NCI-H2029 (cell line): ENCODE measurements around the gene SIRPG.
"Not testable (repeated sequence)": the region's sequence is repeated elsewhere in the genome, so short reads cannot be mapped to it uniquely, and the experiment has no call there.

Experiments
- DNase-seq: peaks from one replicate; lab custom pipeline; 2025; lab: John Stamatoyannopoulos, UW

Gene SIRPG

DNA sequence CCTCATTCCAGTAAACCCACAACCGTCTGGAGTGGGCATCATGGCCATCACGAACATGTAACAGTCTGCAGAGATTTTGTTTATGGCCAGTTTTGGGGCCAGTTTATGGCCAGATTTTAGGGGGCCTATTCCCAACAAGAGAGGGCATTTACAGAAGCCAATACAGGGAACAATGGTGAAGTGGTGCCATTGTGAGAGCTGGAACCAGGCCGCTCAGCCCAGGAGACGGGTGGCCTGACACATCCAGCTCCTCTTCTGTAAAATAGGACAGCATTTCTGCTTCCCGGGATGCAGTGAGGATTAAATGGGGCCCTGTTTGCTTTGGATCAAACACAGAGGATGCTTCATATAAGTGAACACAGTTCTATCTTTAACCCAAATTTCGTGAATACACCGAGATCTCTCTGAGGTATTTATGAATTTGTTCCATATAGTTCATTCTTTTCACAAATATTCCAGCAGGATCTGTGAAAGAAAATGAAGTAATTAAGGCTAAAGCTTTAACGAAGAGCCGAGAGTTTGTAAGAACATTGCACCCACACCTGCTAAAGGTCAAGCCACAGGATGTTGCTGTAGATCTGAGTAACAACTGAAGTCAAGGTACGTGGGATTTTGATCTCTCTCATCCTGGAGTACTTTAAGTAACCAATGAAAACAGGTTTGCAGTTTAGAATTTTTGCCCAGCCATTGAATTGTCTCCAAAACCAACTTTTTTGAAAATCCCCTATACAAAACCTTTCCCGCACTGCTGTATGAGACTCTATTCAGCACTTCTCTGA lies 14.5 kb upstream of the SIRPG start:
- no peak for DNase-seq

DNA sequence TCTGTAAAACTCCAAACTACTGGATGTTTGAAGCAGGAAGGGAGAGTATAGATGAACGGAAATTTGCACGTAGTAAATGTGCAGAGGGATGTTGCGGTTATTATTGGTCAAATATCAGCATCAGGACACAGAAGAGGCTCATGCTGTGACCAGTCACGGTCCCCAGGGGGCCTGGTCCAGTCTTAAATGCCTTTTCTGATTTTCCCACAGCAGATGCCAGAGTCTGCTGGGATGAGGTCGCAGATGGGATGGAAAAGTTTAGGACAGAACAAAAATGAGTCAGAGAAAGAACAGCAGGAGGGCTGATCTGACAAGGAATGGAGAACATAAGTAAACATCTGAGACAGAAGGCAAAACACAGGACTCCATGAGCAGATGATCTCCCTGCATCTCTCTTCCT lies 11.7 kb upstream of the SIRPG start:
- DNase-seq = no peak

DNA sequence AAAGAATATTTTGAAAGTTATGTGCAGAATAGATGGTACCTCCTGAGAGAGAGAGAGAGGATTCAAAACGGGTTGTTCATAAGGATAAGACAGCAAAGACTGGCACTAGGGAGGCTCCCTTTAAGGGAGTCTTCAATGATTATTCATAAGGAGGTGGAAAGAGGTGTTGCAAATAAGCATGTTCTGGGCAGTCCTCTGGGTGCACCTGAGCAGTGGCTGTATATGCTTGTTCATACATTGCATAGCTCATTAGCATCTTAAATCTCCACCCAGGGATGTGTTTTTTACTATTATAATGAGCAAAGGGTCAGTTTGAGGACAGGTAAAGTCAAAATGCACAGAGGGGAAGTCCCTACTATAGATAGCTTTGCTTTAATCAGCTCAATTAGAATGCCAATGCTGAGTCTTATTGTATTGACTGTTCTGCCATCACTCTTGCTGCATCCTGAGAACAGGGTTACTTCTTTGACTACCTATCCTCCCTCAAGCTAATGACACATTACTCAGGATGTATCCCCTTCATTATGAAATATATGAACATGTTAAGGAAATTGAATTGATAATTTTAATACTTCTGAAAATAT lies 10.0 kb upstream of the SIRPG start:
- DNase-seq = no peak

DNA sequence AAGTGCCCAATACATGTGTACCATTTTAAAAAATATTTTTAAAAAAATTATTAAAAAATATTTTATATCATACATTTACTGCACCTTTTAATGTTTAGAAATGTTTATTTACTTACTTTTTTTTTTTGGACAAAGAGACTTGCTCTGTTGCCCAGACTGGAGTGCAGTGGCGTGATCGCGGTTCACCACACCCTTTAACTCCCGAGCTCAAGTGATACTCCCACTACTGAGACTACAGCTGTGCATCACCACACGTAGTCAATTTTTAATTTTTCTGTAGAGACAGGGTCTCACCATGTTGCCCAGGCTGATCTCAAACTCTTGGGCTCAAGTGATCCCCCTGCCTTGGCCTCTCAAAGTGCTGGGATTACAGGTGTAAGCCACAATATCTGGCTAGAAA lies 9.2 kb upstream of the SIRPG start:
- DNase-seq = no peak

DNA sequence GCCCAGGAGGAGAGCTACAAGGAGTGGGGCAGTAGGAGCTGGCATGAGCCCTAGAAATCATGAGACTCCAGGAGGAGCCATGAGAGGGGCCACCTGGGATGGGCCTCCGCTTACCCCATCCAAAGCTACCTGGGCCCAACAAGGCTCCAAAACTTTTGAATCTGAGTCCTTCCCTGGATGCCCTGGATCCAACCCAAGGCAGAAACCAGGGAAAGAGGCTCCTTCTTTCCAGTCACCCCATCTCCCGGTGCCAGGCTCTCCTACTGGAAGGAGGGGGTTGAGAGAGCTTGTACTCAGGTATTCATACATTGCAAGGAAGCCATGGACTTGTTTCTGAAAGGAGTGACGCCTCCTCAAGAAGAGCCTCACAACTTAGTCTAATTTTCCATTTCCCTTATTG lies 7.8 kb upstream of the SIRPG start:
- DNase-seq = no peak

DNA sequence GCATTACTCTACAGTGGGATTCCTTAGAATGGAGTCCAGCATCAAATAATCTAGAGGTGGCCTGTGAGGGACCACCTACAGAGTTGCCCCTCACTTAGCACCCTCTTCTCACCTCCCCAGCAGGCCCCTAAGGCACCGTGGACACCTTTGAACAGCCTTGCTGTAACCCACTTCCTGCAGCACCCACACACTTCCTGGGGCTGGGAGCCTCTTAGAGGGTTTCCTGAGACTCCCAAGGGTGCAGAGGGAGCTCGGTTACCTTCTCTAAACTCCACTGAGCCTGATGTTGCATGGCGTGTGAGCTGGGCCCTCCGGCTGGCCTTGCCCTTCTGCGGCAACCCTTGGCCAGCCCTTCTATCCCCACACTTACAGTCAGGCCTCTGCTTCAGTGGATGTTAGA lies 7.3 kb upstream of the SIRPG start:
- DNase-seq = no peak

DNA sequence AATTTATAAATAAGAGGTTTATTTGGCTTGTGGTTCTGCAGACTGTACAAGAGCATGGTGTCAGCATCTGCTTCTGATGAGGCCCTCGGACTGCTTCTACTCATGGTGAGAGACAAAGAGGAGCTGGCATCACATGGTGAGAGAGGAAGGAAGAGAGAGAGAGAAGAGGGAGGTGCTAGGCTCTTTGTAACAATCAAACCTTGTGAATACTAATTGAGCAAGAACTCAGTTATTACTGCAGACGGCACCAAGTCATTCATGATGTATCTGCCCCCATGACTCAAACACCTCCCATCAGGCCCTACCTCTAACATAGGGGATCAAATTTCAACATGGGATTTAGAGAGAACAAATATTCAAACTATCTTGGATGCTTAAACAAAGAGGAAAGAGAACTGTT lies 6.3 kb upstream of the SIRPG start:
- DNase-seq = no peak

DNA sequence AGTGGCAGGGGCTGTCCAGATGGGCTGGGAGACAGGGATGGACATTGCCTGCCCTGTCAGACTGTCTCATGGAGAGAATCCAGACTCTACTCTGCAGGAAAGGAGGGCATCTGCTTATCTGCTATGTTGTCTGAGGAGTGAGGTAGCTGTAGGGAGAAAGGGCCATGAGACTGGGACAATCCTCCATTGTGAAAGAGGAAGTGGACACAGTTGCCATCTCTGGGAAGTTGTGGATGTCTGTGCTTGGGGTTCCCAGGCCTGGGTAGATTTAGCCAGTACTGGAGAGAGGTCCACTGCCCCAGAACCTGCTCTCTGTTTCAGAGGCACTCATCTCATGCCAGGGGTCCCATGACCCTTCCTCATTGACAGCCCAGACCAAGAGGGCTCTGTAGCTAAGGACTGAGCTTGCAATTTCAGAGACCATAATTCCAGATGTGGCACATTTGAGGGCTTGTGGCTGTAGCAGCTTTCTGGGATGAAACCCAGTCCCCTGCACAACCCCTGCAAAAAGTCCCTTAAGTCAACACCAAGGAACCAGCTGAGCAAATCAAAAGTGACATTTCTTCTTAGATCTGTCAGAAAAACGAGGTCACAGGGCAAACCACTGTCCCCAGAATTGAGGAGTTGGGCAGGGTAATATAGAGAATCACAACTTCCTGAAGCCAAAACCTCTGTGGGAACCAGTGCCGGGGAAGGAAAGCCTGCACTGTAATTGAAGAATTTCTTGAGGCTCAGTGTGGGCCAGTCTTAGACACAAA lies 4.1 kb upstream of the SIRPG start:
- no peak for DNase-seq

DNA sequence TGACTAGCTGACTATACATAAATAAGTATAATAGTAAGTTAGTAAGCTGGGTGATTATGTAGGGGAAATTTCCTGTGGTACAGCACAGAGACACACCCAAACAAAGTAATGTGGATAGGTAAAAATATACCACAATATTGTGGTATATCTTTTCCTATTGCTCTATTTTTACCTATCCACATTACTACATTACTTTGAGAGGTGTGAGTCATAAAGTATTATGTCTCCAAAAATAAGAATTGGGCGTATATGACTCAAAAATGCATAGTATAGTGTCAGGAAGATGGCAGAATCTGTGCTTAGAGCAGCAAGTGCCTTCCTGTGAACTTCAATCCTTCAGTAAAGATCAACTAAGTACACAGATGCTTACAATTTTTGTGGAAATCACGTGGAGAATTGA lies 2.7 kb upstream of the SIRPG start:
- no peak for DNase-seq

DNA sequence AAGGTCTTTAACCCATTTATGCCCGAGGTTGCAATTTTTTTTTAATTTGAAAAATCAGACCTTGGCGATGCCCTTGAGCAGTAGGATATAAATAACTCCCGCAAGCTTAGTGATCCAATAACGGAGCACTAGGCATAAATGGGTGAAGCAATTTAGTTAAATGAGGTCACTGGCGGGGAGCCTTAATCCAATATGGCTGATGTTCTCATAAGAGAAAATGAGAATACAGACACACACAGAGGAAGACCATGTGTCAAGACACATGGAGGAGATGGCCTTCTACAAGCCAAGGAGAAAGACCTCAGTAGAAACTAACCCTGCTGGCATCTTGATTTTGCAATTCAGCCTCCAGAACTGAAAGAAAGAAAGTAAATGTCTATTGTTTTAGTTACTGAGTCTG lies 735 bp downstream of the SIRPG start:
- no peak for DNase-seq

DNA sequence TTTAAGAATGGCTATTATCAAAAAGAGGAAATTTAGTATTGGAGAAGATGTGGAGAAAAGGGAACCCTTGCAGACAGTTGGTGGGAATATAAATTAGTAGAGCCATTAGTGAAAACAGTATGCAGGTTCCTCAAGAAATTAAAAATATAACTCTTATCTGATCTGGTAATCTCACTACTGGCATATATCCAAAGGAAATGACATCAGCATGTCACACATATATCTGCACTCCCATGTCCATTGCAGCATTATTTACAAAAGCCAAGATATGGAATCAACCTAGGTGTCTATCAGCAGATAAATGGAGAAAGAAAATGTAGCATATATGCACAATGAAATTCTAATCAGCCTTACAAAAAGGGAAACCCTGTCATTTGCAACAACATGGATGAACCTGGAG lies 2.6 kb downstream of the SIRPG start:
- DNase-seq = no peak

DNA sequence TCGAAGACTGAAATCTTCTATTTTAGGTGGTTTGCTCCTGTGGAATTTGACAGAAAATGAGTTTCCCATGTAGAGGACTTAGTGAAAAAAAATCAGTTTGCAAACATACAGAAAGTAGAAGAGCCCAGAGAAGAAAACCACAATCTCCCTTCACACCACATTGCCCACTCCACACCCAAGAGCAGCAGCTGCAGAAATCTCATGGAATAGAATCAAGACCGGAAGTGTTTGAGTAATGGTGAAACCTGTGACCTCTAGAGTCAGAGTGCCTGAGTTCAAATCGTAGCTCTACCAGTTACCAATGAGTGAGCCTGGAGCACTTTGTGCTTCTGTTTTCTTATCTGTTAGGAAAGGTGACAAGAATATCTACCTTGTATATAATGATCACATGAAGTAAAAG lies 4.6 kb downstream of the SIRPG start:
- DNase-seq = no peak

DNA sequence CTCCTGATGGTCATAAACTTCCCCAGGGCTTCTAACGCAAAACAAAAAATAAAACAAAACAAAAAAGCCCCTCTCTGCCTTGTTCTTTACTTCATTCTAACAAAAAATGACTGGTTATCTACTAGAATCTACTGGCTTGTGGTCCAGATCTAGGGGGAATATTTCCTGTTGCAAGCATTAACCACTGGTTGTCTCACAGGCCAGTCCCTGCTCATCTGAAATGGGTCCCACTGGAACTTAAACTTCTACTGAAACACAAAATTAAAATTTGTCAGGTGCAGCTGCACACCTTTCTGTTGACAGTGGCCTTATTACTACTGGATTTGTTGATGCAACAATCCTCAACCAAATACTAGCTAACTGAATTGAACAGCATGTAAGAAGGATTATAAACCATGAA lies 5.5 kb downstream of the SIRPG start:
- no peak for DNase-seq

DNA sequence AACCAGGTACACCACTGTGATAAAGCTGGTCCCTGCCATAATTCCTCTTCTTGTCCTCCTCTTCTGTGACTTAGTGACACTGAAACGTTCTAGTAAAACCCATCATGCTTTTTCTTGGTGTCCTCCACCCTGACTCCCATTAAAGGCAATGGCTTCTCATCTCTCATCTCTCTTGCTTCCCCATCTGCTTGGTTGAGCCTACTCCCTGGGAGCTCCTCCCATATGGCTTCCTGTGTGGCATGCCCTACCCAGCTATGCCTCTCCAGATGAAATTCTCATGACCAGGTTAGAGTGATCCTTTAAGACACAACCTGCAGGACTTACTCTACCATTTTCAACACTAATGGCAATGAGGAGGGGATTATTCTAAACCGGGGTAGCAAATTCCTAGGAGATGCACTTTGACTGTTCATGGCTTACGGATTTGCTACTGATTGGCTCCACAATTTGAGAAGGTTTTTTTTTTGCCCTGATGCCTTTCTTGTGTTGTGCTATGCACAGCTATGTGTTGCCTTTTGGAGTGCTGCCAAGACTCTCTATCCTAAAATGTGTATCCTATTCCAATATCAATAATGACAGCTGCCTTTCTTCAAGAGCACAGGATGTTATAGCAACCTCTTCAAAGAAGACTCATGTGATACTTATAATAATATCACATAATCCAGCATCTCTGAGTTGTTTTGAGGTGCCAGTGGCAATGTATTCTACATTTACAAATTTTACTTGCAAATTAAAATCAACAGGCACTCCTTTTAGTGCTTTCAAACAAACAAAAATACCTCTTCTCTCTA lies 6.1 kb downstream of the SIRPG start:
- DNase-seq = peak; percentile 22

DNA sequence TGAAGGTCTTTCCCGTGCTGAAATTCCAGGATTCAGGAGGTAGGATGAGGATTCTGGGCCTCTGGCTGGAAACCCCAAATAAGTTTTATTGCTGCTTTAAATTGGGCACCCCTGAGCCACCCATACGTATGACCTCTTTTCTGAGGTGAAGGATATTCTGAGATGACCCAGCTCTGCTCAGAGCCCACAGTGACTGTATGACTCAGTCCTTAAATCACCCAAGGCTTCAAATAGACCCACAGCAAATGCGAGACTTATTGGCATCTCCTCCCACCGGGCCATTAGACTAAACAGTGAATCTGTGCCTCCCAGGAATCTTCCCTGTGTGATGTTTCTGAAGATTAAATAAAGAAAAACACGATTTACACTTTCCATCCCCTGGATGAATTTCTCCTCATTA lies 9.5 kb downstream of the SIRPG start:
- DNase-seq = no peak

DNA sequence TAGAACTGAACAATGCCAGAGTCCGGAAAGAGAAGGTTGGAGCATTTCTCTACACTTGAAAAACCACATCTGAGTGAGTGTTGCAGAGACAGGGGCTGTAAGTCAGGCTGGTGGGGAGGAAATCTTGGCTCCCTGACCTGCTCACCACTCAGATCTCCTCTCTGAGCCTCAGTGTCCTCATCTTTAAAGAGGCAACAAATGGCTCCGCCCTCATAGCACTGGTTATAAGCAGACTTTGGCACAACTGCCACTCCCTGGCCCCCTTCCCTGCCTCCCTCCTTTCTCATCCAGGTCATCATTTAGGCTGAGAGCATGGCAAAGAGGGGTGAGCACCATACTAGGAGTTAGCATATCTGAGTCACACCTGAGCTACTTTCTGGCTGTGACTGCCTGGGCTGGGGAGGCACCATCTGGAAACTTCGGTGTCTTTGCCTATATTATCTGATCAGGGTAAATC lies 10.6 kb downstream of the SIRPG start:
- no peak for DNase-seq

DNA sequence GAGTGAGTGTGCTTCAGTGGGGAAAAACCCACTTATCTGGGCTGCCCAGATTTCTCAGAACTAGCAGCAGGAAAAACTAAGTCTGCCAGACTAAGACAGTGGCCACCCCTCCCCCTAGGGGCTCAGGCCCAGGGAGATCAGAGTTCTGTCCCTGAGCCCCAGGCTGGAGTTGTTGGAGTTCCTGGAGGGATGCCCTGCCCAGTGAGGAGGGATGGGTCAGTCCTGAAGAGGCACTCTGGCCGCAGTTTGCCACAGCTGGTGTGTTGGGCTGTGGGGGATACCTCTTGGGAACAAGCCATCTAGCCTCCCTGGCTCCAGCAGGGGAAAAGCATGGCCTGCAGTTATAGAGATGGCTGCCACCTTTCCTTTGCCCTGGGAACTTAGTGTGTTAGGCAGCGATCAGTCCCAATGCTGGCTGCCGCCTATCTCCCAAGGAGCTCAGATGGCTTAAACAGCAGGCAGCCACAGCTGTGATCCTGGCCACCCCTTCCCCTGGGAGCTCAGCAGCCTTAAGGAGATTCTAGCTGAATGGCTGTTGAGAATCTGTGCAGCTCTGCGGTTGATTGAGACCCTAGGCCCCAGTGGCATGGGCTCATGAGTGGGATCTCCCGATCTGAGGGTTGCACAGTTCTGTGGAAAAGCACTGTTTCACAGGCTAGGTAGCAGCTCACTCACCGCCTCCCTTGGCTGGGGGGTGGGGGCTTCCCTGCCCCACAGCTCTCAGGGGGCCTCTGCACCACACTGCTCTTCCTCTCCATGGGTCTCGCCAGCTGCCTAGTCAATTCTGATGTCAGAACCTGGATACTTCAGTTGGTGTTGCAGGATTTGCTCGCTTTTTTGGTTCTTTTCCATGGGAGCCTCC lies 13.2 kb downstream of the SIRPG start:
- no peak for DNase-seq

DNA sequence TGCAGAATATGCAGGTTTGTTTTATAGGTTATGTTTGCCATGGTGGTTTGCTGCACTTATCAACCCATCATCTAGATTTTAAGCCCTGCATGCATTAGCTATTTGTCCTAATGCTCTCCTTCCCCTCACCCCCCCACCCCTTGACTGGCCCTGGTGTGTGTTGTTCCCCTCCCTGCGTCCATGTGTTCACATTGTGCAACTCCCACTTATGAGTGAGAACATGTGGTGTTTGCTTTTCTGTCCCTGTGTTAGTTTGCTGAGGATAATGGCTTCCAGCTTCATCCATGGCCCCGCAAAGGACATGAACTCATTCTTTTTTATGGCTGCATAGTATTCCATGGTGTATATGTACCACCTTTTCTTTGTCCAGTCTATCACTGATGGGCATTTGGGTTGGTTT lies 18.9 kb downstream of the SIRPG start:
- not testable (repeated sequence) for DNase-seq

DNA sequence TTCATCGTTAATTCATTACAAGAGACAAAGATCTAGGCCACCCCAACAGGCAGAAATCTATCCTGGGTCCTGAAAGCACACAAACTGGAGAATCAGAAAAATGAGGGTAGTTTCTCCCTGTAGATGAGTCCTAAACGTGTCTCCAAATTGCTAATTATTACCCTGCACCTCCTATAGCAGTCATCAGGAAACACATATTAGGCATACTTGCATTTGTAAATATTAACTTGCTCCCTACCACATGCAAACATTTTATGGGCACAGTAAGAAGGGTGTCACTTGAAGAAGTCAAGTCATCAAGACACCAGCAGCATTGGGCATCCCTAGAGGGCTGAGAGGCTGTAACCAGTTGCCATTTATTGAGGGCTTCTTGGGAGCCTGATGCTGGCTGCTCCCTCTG lies 19.8 kb downstream of the SIRPG start:
- DNase-seq = no peak

DNA sequence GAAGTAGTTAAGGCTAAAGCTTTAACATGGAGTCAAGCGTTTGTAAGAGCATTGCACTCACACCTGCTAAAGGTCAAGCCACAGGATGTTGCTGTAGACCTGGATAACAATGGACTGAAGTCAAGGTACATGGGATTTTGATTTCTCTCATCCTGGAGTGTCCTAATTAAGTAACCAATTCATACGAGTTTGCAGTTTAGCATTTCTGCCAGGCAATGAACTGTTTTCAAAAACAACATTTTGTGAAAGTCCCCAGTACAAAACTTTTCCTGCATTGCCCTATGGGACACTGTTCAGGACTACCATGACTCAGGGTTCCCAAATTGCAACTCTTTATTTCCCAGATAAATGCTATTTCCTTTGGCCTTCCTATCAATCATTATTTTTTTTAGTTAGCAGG lies 20.4 kb downstream of the SIRPG start:
- no peak for DNase-seq

DNA sequence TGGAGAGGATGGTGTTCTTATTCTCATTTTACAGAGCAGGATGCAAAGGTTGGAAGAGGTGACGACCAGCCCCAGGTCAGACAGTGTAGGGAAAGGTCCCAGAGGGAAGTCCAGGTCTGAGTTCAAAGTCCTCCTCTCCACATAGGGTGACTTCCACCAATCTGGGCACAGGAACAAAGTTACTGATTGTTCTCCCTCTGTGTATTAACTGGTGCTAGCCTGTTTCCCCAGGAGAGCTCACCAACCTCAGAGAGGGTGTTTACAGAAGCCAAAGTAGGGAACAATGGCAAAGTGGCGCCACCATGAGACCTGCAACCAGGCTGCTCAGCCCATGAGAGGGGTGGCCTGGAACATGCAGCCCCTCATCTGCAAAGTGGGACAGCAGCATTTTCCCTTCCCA lies 21.0 kb downstream of the SIRPG start:
- DNase-seq = no peak
